A549 treated with CORT108297 at 1 μM for 4 hours (cell line): ENCODE data around the gene POLR2L. TPM values are rescaled to one million over a fixed set of nuclear protein-coding genes. Genes with fewer than 3 reads are reported as not detected.

Experiments
- total RNA-seq: library from RNA; stranded (reverse); fragments of 200-300 nt; extraction: Qiagen RNA extraction; gene quantifications from 5 replicates; pipeline ENCODE4 v1.2.3, GENCODE V29; 2022

POLR2L gene
- 590 to 758 TPM (median 644 TPM) in 5 replicates for total RNA-seq

GRCh38 chr11:842370-843002 is at the start of gene POLR2L, which contains the start of gene TSPAN4:
Gene POLR2L (minus strand): TSS chr11:842529. CDS start chr11:842508, 21 bp downstream.
Gene TSPAN4 (plus strand): TSS chr11:842852. CDS start chr11:850305, 7,453 bp downstream.

GRCh38 chr11:832529-833113 is 9.7 kb downstream of the POLR2L start, which contains the start of gene CD151:
Gene CD151 (plus strand): TSS chr11:832952. CDS start chr11:836070, 3,118 bp downstream.

GRCh38 chr11:827897-828192 is 14.5 kb downstream of the POLR2L start, which contains the start of gene CRACR2B:
Gene CRACR2B (plus strand): TSS chr11:827919. CDS start chr11:828608, 689 bp downstream.

GRCh38 chr11:818396-819128 is 23.8 kb downstream of the POLR2L start, which contains the start of gene PNPLA2:
Gene PNPLA2 (plus strand): TSS chr11:818914. CDS start chr11:819719, 805 bp downstream.

GRCh38 chr11:809287-810039 is 32.9 kb downstream of the POLR2L start, which contains the start of gene RPLP2:
Gene RPLP2 (plus strand): TSS chr11:809967. CDS start chr11:810235, 268 bp downstream.

GRCh38 chr11:798093-798713 is 44.1 kb downstream of the POLR2L start, which contains the start of gene SLC25A22:
Gene SLC25A22 (minus strand): TSS chr11:798281. CDS start chr11:795006, 3,275 bp downstream.

GRCh38 chr11:789943-790342 is 52.4 kb downstream of the POLR2L start, which contains the start of gene CEND1:
Gene CEND1 (minus strand): TSS chr11:790090. CDS start chr11:788576, 1,514 bp downstream.

Other genes starting within 250 kb of the POLR2L start
- 4.1 to 7.8 TPM (median 7.0 TPM) in 5 replicates for gene IRF7, start 226.6 kb downstream of the POLR2L start, total RNA-seq
- 0.03 to 0.08 TPM in 2 of 5 replicates, not detected in the others for gene CDHR5, start 217.6 kb downstream of the POLR2L start, total RNA-seq
- gene SCT, start 215.3 kb downstream of the POLR2L start, total RNA-seq, result not detected in 5 replicates
- gene DRD4, start 205.3 kb downstream of the POLR2L start, total RNA-seq, result 0.15 to 0.39 TPM (median 0.22 TPM) in 5 replicates
- 27.2 to 37.0 TPM (median 33.8 TPM) in 5 replicates for gene DEAF1, start 147.3 kb downstream of the POLR2L start, total RNA-seq
- 9.2 to 11.6 TPM (median 11.3 TPM) in 5 replicates for gene TMEM80, start 146.7 kb downstream of the POLR2L start, total RNA-seq
- gene EPS8L2, start 136.3 kb downstream of the POLR2L start, total RNA-seq, result 77.4 to 139 TPM (median 122 TPM) in 5 replicates
- gene TALDO1, start 95.1 kb downstream of the POLR2L start, total RNA-seq, result 416 to 454 TPM (median 423 TPM) in 5 replicates
- gene GATD1, start 65.0 kb downstream of the POLR2L start, total RNA-seq, result 37.0 to 53.7 TPM (median 49.1 TPM) in 5 replicates
- 1.4 to 2.7 TPM (median 2.0 TPM) in 5 replicates for gene CEND1, start 52.4 kb downstream of the POLR2L start, total RNA-seq
- gene SLC25A22, start 44.2 kb downstream of the POLR2L start, total RNA-seq, result 23.7 to 39.6 TPM (median 37.1 TPM) in 5 replicates
- 8.7 to 17.7 TPM (median 16.6 TPM) in 5 replicates for gene PIDD1, start 37.3 kb downstream of the POLR2L start, total RNA-seq
- 1,648 to 2,773 TPM (median 2,446 TPM) in 5 replicates for gene RPLP2, start 32.6 kb downstream of the POLR2L start, total RNA-seq
- 35.5 to 63.1 TPM (median 58.0 TPM) in 5 replicates for gene PNPLA2, start 23.6 kb downstream of the POLR2L start, total RNA-seq
- gene CRACR2B, start 14.6 kb downstream of the POLR2L start, total RNA-seq, result 2.9 to 5.2 TPM (median 4.8 TPM) in 5 replicates
- gene CD151, start 9.6 kb downstream of the POLR2L start, total RNA-seq, result 725 to 879 TPM (median 864 TPM) in 5 replicates
- gene TSPAN4, start 323 bp upstream of the POLR2L start, total RNA-seq, result 121 to 195 TPM (median 194 TPM) in 5 replicates
- 70.5 to 81.8 TPM (median 78.9 TPM) in 5 replicates for gene CHID1, start 68.3 kb upstream of the POLR2L start, total RNA-seq
- 32.5 to 38.3 TPM (median 37.2 TPM) in 5 replicates for gene AP2A2, start 83.3 kb upstream of the POLR2L start, total RNA-seq
- gene MUC6, start 194.2 kb upstream of the POLR2L start, total RNA-seq, result 0.01 to 0.02 TPM (median 0.01 TPM) in 3 of 5 replicates, not detected in the others
- gene MUC2, start 232.3 kb upstream of the POLR2L start, total RNA-seq, result 0.14 to 0.97 TPM (median 0.27 TPM) in 5 replicates